ENCODE results near the gene IGFALS.
A peak's percentile ranks its signal among the peaks of the same experiment; 100 is the strongest.

Gene IGFALS

GRCh38 chr16:1741553-1742165 lies 51.8 kb downstream of the IGFALS start:
- DNase-seq, result peak; percentile 2

GRCh38 chr16:1740781-1741490 lies 52.6 kb downstream of the IGFALS start:
- DNase-seq, result no peak

Data from midbrain (tissue), 1 donor.